Uterus (tissue), 2 donors: ENCODE data around the gene STARD5.

Experiments
- CTCF ChIP-seq, 4 experiments: fragments of 200-600 bp in 2 of 4; fragments of 450-650 bp in 2 of 4; sonication (generic) in 2 of 4; IDR thresholded peaks; one replicate each; pipeline ENCODE4 v1.5.1; 2016 to 2019; ENCODE audit warnings: antibody characterized with exemption in 4 of 4, mild to moderate bottlenecking in 2 of 4, moderate library complexity in 1 of 4
- POLR2A ChIP-seq, 2 donors: fragments of 450-650 bp; IDR thresholded peaks; one replicate each; pipeline ENCODE4 v1.6.1; 2016; ENCODE audit warnings: antibody characterized with exemption in 2 of 2, mild to moderate bottlenecking in 1 of 2, moderate library complexity in 1 of 2

GRCh38 chr15:81291916-81292522, 31.9 kb downstream of the STARD5 start:
- TF ChIP-seq CTCF (IDR thresholded peaks at IDR 0.05) (no peak), POLR2A (IDR thresholded peaks at IDR 0.05) (no peak)
